DND-41 (cell line): ENCODE measurements around the gene IL1RAPL2.

ENCODE experiments used
- EZH2 ChIP-seq: IDR thresholded peaks from 3 replicates; pipeline ENCODE4 v1.6.1; 2012; ENCODE audit warnings: borderline replicate concordance, low read depth, mild to moderate bottlenecking, moderate library complexity, low read length, inconsistent platforms; ENCODE audit not compliant: severe bottlenecking
- TF ChIP-seq, protein P1 (sequence below): IDR thresholded peaks from 2 replicates; pipeline ENCODE4 v1.5.1; 2012; ENCODE audit warnings: borderline replicate concordance, low read length, moderate library complexity, mild to moderate bottlenecking; ENCODE audit not compliant: poor library complexity, severe bottlenecking; ENCODE audit errors: extremely low read depth

- TF ChIP-seq, protein P1, sequence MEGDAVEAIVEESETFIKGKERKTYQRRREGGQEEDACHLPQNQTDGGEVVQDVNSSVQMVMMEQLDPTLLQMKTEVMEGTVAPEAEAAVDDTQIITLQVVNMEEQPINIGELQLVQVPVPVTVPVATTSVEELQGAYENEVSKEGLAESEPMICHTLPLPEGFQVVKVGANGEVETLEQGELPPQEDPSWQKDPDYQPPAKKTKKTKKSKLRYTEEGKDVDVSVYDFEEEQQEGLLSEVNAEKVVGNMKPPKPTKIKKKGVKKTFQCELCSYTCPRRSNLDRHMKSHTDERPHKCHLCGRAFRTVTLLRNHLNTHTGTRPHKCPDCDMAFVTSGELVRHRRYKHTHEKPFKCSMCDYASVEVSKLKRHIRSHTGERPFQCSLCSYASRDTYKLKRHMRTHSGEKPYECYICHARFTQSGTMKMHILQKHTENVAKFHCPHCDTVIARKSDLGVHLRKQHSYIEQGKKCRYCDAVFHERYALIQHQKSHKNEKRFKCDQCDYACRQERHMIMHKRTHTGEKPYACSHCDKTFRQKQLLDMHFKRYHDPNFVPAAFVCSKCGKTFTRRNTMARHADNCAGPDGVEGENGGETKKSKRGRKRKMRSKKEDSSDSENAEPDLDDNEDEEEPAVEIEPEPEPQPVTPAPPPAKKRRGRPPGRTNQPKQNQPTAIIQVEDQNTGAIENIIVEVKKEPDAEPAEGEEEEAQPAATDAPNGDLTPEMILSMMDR: no peak
- no peak for TF ChIP-seq EZH2
Measured at GRCh38 chrX:105038672-105039328, 472.8 kb downstream of the IL1RAPL2 start.
